NCI-H2107 (cell line): ENCODE results near the gene TRERF1.

ENCODE experiments used
- DNase-seq: peaks from one replicate; lab custom pipeline; 2025; lab: John Stamatoyannopoulos, UW

Gene TRERF1

DNA sequence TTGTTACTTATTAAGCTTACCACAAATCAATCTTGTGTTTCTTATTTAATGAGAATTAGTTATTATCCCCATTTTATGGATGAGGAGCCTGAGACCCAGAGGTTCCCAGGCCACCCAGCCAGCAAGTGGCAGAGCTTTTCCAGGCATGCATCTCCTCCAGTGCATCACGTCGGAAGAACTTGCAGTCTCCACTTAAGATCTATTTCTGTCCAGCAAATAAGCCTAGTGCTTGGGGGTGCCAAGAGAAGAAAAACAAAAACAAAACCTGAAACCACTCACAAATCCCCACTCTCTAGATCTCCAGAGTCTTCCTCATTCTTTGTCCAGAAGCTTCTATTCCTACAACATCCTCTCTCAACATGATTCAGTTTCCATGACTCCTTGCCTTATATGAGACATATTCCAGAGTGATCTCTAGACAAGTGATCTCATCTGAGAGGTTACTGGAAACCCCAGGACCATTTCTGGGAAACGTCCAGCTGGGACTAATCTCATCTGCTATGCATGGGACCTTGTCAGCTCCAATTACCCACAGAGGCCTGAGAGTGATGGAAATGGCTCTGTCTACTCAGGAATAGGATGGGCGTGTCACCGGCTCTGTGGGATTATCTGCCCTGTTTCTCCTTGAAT, 261.1 kb downstream of the TRERF1 start:
- no peak for DNase-seq

- DNase-seq = no peak
Measured at GRCh38 chr6:42188406-42188805, 263.3 kb downstream of the TRERF1 start.

DNA sequence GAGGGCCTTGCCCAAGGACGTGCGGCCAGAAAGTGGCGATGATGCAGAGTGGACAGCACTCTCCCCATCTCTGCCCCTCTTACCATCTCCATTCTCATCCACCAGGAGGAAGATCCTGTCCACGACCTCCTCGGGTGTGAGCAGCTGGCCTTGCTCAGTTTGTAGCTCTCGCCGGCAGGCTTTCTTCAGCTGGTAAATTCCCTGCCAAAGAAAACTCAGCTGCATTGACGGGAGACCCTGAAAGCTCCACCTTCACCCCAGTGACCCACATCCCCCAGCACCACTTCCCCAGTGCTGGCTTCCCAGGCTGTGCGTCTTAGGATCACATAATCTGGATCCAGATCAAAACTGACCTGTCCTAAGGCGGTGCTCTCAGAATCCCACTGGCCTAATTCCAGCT, 266.1 kb downstream of the TRERF1 start:
- no peak for DNase-seq

- no peak for DNase-seq
Measured at GRCh38 chr6:42184475-42184874, 267.3 kb downstream of the TRERF1 start.

DNA sequence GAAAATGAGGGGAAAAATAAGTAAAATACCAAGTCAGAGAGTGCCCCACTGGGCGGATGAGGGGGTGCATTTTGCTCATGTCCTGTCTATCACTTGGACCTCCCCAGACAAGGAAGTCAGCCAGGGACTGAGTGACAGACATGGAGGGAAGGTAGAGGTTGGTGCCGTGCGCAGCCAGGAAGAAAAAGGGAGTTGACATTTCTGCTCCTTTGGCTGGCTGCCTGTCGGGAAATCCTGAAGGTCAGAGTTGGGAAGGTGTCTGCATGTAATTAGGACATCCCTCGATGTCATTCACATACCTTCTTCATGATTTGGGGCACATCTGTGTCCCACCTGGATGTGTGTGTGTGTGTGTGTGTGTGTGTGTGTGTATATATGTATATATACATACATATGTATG, 269.6 kb downstream of the TRERF1 start:
- no peak for DNase-seq

GRCh38 chr6:42179945-42180313, 271.8 kb downstream of the TRERF1 start:
- no peak for DNase-seq

DNA sequence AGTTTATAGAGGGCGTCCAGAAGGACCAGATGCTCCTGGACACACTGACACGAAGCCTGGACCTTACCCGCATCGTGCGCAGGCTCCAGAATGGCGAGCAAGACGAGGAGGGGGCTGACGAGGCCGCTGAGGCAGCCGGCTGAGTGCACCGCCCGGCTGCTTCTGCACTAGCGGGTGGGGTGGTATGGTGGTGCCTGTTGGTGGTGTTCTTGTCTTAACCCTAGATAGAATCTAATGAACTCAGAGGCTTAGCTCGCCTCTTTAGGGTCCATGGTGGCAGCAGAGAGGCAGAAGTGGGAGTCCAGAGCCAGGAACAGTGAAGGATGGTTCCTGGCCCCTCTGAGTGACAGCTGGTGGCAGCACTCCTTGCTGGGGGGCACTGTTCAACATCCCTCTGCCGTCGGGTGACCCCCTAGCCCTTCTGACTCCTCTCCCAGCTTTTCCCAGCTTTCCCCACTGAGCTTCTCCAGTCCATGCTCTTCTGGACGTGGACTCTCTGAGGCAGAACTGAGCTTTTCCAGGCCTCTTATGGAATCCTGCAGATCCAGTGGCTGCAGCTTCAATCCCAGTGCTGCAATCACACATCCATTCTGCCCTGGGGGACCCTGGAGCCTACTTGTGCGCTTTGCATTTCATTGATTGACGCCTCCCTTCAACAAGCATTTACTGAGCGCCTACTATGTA, 272.3 kb downstream of the TRERF1 start:
- DNase-seq = no peak

DNA sequence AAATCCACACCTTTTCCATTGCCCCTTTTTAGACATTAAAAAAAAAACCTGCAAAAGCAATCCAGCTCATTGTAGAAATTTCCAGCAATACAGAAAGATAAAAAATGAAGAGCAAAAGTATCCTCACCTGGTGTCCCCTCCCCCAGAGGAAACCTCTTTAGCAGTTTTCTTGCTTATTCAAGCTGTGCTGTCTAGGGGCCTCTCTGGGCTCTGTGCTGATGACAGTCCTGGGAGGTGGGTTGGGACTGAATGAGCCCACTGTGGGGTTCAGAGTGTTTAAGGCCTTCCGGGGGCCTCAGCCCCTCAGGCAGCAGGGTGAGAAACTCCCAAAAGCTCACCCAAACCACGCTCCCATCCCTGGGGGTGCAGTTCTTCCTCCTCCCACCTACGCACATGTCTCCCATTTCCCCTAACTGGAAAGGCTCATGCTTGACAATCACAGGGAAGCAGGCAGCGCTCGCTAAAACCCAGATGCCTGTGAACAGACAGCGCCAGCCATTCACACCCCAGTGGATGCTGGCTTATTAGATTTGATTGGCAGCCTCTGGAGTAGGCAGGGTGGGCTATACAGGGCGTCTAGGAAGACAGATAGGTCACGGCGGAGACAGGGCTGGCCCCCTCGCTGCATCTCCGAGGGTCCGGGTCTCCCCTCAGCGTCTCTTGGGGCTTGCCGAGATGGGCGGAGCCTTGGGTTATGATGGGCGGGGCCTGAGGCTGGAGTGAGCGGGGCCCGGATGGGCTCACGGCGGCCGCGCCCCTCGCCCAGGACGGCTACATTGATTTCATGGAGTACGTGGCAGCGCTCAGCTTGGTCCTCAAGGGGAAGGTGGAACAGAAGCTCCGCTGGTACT, 274.0 kb downstream of the TRERF1 start:
- no peak for DNase-seq

- no peak for DNase-seq
Measured at GRCh38 chr6:42176981-42177380, 274.7 kb downstream of the TRERF1 start.

DNA sequence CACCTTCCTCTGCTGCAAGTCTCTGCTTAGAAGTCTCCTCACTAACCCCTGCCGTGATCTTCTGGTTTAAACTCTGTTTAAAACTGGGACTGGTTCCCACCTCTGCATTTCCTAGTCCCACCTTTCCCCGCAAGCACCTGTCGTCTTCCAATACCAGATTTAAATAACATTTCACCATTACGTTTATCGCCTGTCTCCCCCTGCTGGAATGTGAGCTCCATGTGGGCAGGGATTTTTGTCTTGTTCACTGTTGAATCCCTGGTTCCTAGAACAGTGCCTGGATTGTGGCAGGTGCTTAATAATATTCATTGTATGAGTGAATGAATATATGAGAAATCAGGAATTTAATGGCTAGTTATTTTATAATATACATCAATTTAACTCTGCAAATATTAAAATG, 275.9 kb downstream of the TRERF1 start:
- no peak for DNase-seq
